GM10266 (cell line): Measurements from ENCODE around the gene C18orf63.

Experiments used
- DNase-seq: peaks from one replicate; pipeline ENCODE4 v3.0.0; 2012; ENCODE audit errors: extremely low spot score
- CTCF ChIP-seq: IDR thresholded peaks from 2 replicates; pipeline ENCODE4 v1.5.1; 2012; ENCODE audit warnings: mild to moderate bottlenecking, low read depth; ENCODE audit not compliant: control insufficient read depth, insufficient read depth; ENCODE audit errors: missing control alignments

Gene C18orf63

GRCh38 chr18:74315464-74316256, at the start of gene C18orf63:
Gene C18orf63 (plus strand): TSS chr18:74315839. CDS start chr18:74317866, 2,027 bp downstream.
- no peak for DNase-seq
- no peak for TF ChIP-seq CTCF

GRCh38 chr18:74266161-74266560, 49.5 kb upstream of the C18orf63 start:
- no peak for DNase-seq
- TF ChIP-seq CTCF: no peak

- no peak for DNase-seq
- no peak for TF ChIP-seq CTCF
These were observed 47.5 kb upstream of the C18orf63 start for GRCh38 chr18:74268175-74268574.

- no peak for TF ChIP-seq CTCF
These were observed 46.6 kb upstream of the C18orf63 start for GRCh38 chr18:74268933-74269620.

GRCh38 chr18:74271635-74272034, 44.0 kb upstream of the C18orf63 start:
- no peak for DNase-seq

More at GRCh38 chr18:74268933-74269620, 46.6 kb upstream of the C18orf63 start:
- no peak for DNase-seq

GRCh38 chr18:74273394-74273793, 42.2 kb upstream of the C18orf63 start:
- no peak for DNase-seq
- no peak for TF ChIP-seq CTCF

More at GRCh38 chr18:74271635-74272034, 44.0 kb upstream of the C18orf63 start:
- TF ChIP-seq CTCF: no peak

GRCh38 chr18:74274700-74275099, 40.9 kb upstream of the C18orf63 start:
- TF ChIP-seq CTCF: no peak
- no peak for DNase-seq
